ENCODE results near the gene PLXNA4. TPM values are rescaled to one million over a fixed set of nuclear protein-coding genes. Genes with fewer than 3 reads are reported as not detected.

The PLXNA4 gene
- total RNA-seq, 1 experiment from 2014 or later: not detected

- Histone ChIP-seq H3K36me3 (ENCODE audit: control insufficient read depth in 1 of 2, insufficient read depth in 2 of 2, low read length in 2 of 2) (no peaks in the 10 kb centered on the region), H3K27ac (ENCODE audit: low read depth, low read length) (no peak overlapping the region), H2AFZ (ENCODE audit: low read depth, low read length, poor library complexity, severe bottlenecking) (no peak overlapping the region), H3K27me3 (ENCODE audit: insufficient read depth, low read length) (peaks cover 20% of the 10 kb centered on the region; the same call in 1 of the 2 replicates), H3K9me3 (ENCODE audit: control insufficient read depth in 1 of 2, insufficient read depth in 1 of 2, low read depth in 1 of 2, low read length in 2 of 2) (no peaks in the 10 kb centered on the region), H3K4me1 (ENCODE audit: control insufficient read depth in 1 of 2, insufficient read depth in 2 of 2, low read length in 2 of 2) (no peaks in the 10 kb centered on the region), H3K4me2 (ENCODE audit: low read length) (no peak overlapping the region), H3K9ac (ENCODE audit: low read length) (no peak overlapping the region), H4K20me1 (ENCODE audit: insufficient read depth) (no peaks in the 10 kb centered on the region), H3K79me2 (ENCODE audit: insufficient read depth, low read length) (no peaks in the 10 kb centered on the region), H3K4me3 (replicated peaks in 1 of 2; ENCODE audit: low read depth in 1 of 2, low read length in 2 of 2) (no peak overlapping the region), H3K9me2 (ENCODE audit: insufficient read depth) (no peaks in the 10 kb centered on the region)
- RAD21 ChIA-PET (ENCODE audit: low non-redundant PET in 1 of 2, low total read pairs in 2 of 2, uncharacterized antibody in 2 of 2, unreplicated experiment in 2 of 2): no interaction called here
- POLR2A ChIA-PET: no interaction called here
- CTCF ChIA-PET: no interaction called here
- intact Hi-C loops (cut with micrococcal nuclease): no loop called here
- BruUV-seq (replicated peaks): no TSS peak
- TF ChIP-seq ELF1 (IDR thresholded peaks at IDR 0.05; ENCODE audit: borderline replicate concordance, low read depth) (no peak), ZNF274 (IDR thresholded peaks at IDR 0.05; ENCODE audit: low read depth, low read length) (no peak), SRF (IDR thresholded peaks at IDR 0.05; ENCODE audit: low read depth) (no peak), SIN3A (IDR thresholded peaks at IDR 0.05; ENCODE audit: low read depth) (no peak), SP1 (IDR thresholded peaks at IDR 0.05; ENCODE audit: low read depth) (no peak), CEBPB (IDR thresholded peaks at IDR 0.05; ENCODE audit: low read depth) (no peak), JUND (IDR thresholded peaks at IDR 0.05) (no peak), POLR2A (IDR thresholded peaks at IDR 0.05; ENCODE audit: borderline replicate concordance, extremely low read depth, insufficient read depth, insufficient read length) (no peak), CTCF (IDR thresholded peaks at IDR 0.05 in 2 of 3, conservative IDR thresholded peaks at IDR 0.05 in 1 of 3; ENCODE audit: borderline replicate concordance in 1 of 3, insufficient read depth in 1 of 3, low read depth in 2 of 3, low read length in 2 of 3) (no peak), FOSL1 (IDR thresholded peaks at IDR 0.05; ENCODE audit: low read depth) (no peak), TCF7L2 (IDR thresholded peaks at IDR 0.05; ENCODE audit: borderline replicate concordance, extremely low read depth, insufficient read depth, insufficient read length) (no peak)
- no peak for DNase-seq (ENCODE audit: low read depth, low spot score)
- ATAC-seq: no peak
These were observed 125.1 kb downstream of the PLXNA4 start for GRCh38 chr7:132451161-132451560.
